ENCODE data around the gene ZNF746.

The ZNF746 gene

GRCh38 chr7:149527414-149527813 is 29.8 kb upstream of the ZNF746 start:
- ChIA-PET POLR2A (no interaction called here), CTCF (no interaction called here)
- no peak for DNase-seq (ENCODE audit: extremely low spot score)
- TF ChIP-seq CTCF (IDR thresholded peaks at IDR 0.05; ENCODE audit: control extremely low read depth, extremely low read depth, low read depth, missing control alignments): no peak

- ChIA-PET POLR2A (no interaction called here), CTCF (no interaction called here)
- TF ChIP-seq CTCF (IDR thresholded peaks at IDR 0.05; ENCODE audit: control extremely low read depth, extremely low read depth, low read depth, missing control alignments): no peak
- DNase-seq (ENCODE audit: extremely low spot score): no peak
These were observed 27.7 kb upstream of the ZNF746 start for GRCh38 chr7:149525280-149525679.

GRCh38 chr7:149524394-149524793 is 26.8 kb upstream of the ZNF746 start:
- ChIA-PET POLR2A (no interaction called here), CTCF (interaction anchor here (0.8 kb wide), 1 partner anchor 399 kb away, joined by 3 read pairs; no protein-coding TSS in a partner anchor)
- no peak for DNase-seq (ENCODE audit: extremely low spot score)
- no peak for TF ChIP-seq CTCF (IDR thresholded peaks at IDR 0.05; ENCODE audit: control extremely low read depth, extremely low read depth, low read depth, missing control alignments)

GRCh38 chr7:149510248-149510647 is 12.6 kb upstream of the ZNF746 start:
- no peak for TF ChIP-seq CTCF (IDR thresholded peaks at IDR 0.05; ENCODE audit: control extremely low read depth, extremely low read depth, low read depth, missing control alignments)
- POLR2A ChIA-PET: no interaction called here
- CTCF ChIA-PET: interaction anchor here (1.9 kb wide), 1 partner anchor 10 kb away, joined by 6 read pairs; no protein-coding TSS in a partner anchor
- DNase-seq (ENCODE audit: extremely low spot score): no peak

- ChIA-PET POLR2A (no interaction called here), CTCF (interaction anchor here (1.9 kb wide), 1 partner anchor 9 kb away, joined by 6 read pairs; no protein-coding TSS in a partner anchor)
These were observed 12.2 kb upstream of the ZNF746 start for GRCh38 chr7:149509774-149510173.

GRCh38 chr7:149505551-149505950 is 7.9 kb upstream of the ZNF746 start:
- no peak for DNase-seq (ENCODE audit: extremely low spot score)
- no peak for TF ChIP-seq CTCF (IDR thresholded peaks at IDR 0.05; ENCODE audit: control extremely low read depth, extremely low read depth, low read depth, missing control alignments)
- POLR2A ChIA-PET: no interaction called here
- CTCF ChIA-PET: no interaction called here

More at GRCh38 chr7:149509774-149510173, 12.2 kb upstream of the ZNF746 start:
- TF ChIP-seq CTCF (IDR thresholded peaks at IDR 0.05; ENCODE audit: control extremely low read depth, extremely low read depth, low read depth, missing control alignments): no peak
- no peak for DNase-seq (ENCODE audit: extremely low spot score)

- TF ChIP-seq CTCF (IDR thresholded peaks at IDR 0.05; ENCODE audit: control extremely low read depth, extremely low read depth, low read depth, missing control alignments): no peak
- CTCF ChIA-PET: interaction anchor here (1.0 to 2.3 kb wide), 3 partner anchors 9 to 307 kb away, joined by 3 to 6 read pairs (median 3); partner anchors contain the start of gene ZNF282
- POLR2A ChIA-PET: no interaction called here
- no peak for DNase-seq (ENCODE audit: extremely low spot score)
These were observed 4.0 kb upstream of the ZNF746 start for GRCh38 chr7:149501651-149502050.
